LNCAP (cell line): ENCODE results near the gene EFHB.

Experiments used
- CTCF ChIP-seq: fragments of 450-650 bp; IDR thresholded peaks from 2 replicates; pipeline ENCODE4 v1.5.1; 2017; ENCODE audit warnings: mild to moderate bottlenecking

The EFHB gene

GRCh38 chr3:19945534-19945933 lies 11.5 kb upstream of the EFHB start:
- no peak for TF ChIP-seq CTCF

GRCh38 chr3:19940643-19941042 lies 6.6 kb upstream of the EFHB start:
- TF ChIP-seq CTCF = no peak

- TF ChIP-seq CTCF = no peak
Observed at GRCh38 chr3:19938295-19938627, 4.2 kb upstream of the EFHB start.

GRCh38 chr3:19937459-19938294 lies 3.7 kb upstream of the EFHB start:
- TF ChIP-seq CTCF = no peak

GRCh38 chr3:19932422-19932821 lies 1.6 kb downstream of the EFHB start:
- no peak for TF ChIP-seq CTCF

- TF ChIP-seq CTCF = no peak
Observed at GRCh38 chr3:19931767-19932188, 2.2 kb downstream of the EFHB start.

- no peak for TF ChIP-seq CTCF
Observed at GRCh38 chr3:19931180-19931692, 2.8 kb downstream of the EFHB start.
